Measurements from ENCODE around the gene FAM222A.
A peak's percentile ranks its signal among the peaks of the same experiment; 100 is the strongest.

FAM222A gene

GRCh38 chr12:109797905-109798669 is 84.5 kb downstream of the FAM222A start:
- DNase-seq (ENCODE audit: low read depth in 1 of 2, low spot score in 1 of 2): peak in 1 of 2 experiments; percentile 42
- no peak overlapping the region for H3K27ac ChIP-seq (replicated peaks)
- TF ChIP-seq REST (IDR thresholded peaks at IDR 0.05; ENCODE audit: insufficient replicate concordance, low read depth) (no peak), SPI1 (IDR thresholded peaks at IDR 0.05; ENCODE audit: borderline replicate concordance, low read depth) (no peak; the same call in 1 of the 2 replicates), CTCF (IDR thresholded peaks at IDR 0.05; ENCODE audit: insufficient read depth, low read length) (no peak), POLR2AphosphoS5 (IDR thresholded peaks at IDR 0.05; ENCODE audit: low read depth) (no peak), GABPA (IDR thresholded peaks at IDR 0.05; ENCODE audit: low read depth) (no peak)
- H3K4me3 ChIP-seq (replicated peaks; ENCODE audit: insufficient read depth, low read length): no peak overlapping the region
- no peaks in the 10 kb centered on the region for H3K27me3 ChIP-seq (ENCODE audit: insufficient read depth, poor library complexity, severe bottlenecking)

GRCh38 chr12:109798691-109799090 is 85.1 kb downstream of the FAM222A start:
- Histone ChIP-seq H3K27ac (replicated peaks) (no peak overlapping the region), H3K27me3 (ENCODE audit: insufficient read depth, poor library complexity, severe bottlenecking) (no peaks in the 10 kb centered on the region), H3K4me3 (replicated peaks; ENCODE audit: insufficient read depth, low read length) (no peak overlapping the region)
- DNase-seq (ENCODE audit: low read depth in 1 of 2, low spot score in 1 of 2): no peak
- TF ChIP-seq REST (IDR thresholded peaks at IDR 0.05; ENCODE audit: insufficient replicate concordance, low read depth) (no peak), GABPA (IDR thresholded peaks at IDR 0.05; ENCODE audit: low read depth) (no peak), POLR2AphosphoS5 (IDR thresholded peaks at IDR 0.05; ENCODE audit: low read depth) (no peak), SPI1 (IDR thresholded peaks at IDR 0.05; ENCODE audit: borderline replicate concordance, low read depth) (no peak), CTCF (IDR thresholded peaks at IDR 0.05; ENCODE audit: insufficient read depth, low read length) (no peak)

- H3K27ac ChIP-seq (replicated peaks): no peak overlapping the region
- TF ChIP-seq POLR2AphosphoS5 (IDR thresholded peaks at IDR 0.05; ENCODE audit: low read depth): no peak
- TF ChIP-seq REST (IDR thresholded peaks at IDR 0.05; ENCODE audit: insufficient replicate concordance, low read depth): no peak
- no peak for TF ChIP-seq SPI1 (IDR thresholded peaks at IDR 0.05; ENCODE audit: borderline replicate concordance, low read depth)
- TF ChIP-seq CTCF (IDR thresholded peaks at IDR 0.05; ENCODE audit: insufficient read depth, low read length): no peak
- TF ChIP-seq GABPA (IDR thresholded peaks at IDR 0.05; ENCODE audit: low read depth): no peak
- H3K4me3 ChIP-seq (replicated peaks; ENCODE audit: insufficient read depth, low read length): no peak overlapping the region
- no peak for DNase-seq (ENCODE audit: low read depth in 1 of 2, low spot score in 1 of 2)
- H3K27me3 ChIP-seq (ENCODE audit: insufficient read depth, poor library complexity, severe bottlenecking): no peaks in the 10 kb centered on the region
Measured at GRCh38 chr12:109800536-109800935, 86.9 kb downstream of the FAM222A start.
